Right cardiac atrium (tissue), 5 donors: ENCODE measurements around the gene GUK1. TPM values are rescaled to one million over a fixed set of nuclear protein-coding genes. Genes with fewer than 3 reads are reported as not detected.
A peak's percentile ranks its signal among the peaks of the same experiment; 100 is the strongest.

Source experiments
- ATAC-seq, 2 donors: fragments of 200-7000 bp; cut with Tn5 transposase; one replicate each; pipeline versions ENCODE4 v1.8.0 to v1.9.1; 2020; ENCODE audit warnings: moderate library complexity in 2 of 2, mild to moderate bottlenecking in 1 of 2
- DNase-seq, 3 donors: peaks; one replicate each; pipeline ENCODE4 v3.0.0-alpha.2; 2020
- H3K27ac ChIP-seq: one replicate; pipeline ENCODE4 v1.5.1; 2013; ENCODE audit warnings: mild to moderate bottlenecking, low read length, control low read depth, moderate library complexity
- H3K27me3 ChIP-seq: one replicate; pipeline ENCODE4 v1.6.1; 2013; ENCODE audit not compliant: control insufficient read depth, insufficient read depth
- H3K4me1 ChIP-seq: one replicate; pipeline ENCODE4 v1.6.1; 2013; ENCODE audit warnings: low read length; ENCODE audit not compliant: control insufficient read depth, insufficient read depth
- H3K4me3 ChIP-seq: one replicate; pipeline ENCODE4 v1.5.1; 2013; ENCODE audit warnings: low read length, control low read depth
- H3K9me3 ChIP-seq: one replicate; pipeline ENCODE4 v1.6.1; 2013; ENCODE audit warnings: low read length; ENCODE audit not compliant: control insufficient read depth
- WGBS: extraction: QIAGEN DNeasy Blood & Tissue Kit; methylation state at CpG from one replicate; pipeline ENCODE4 v1.1.7; 2013; 5-methylcytosine and 5-hydroxymethylcytosine counted together
- intact Hi-C, 4 donors: fragments of 100-400 bp; cut with DNase I; formaldehyde crosslinking; loops; one replicate each; pipeline versions ENCODE4 v1.11.0 to v1.14.0; 2022 to 2023
- polyA plus RNA-seq: library from polyadenylated mRNA; stranded (reverse); fragments of 200-250 nt; gene quantifications from one replicate; pipeline ENCODE4 v1.2.3, GENCODE V29; 2013
- total RNA-seq, 4 donors: library from RNA; stranded (reverse); fragmentation: NEBNext Ultra II Directional; extraction: Animal tissue kit (Norgen Biotek cat#: 25700); gene quantifications; one replicate each; pipeline ENCODE4 v1.2.1, GENCODE V29; 2021
- donor health status: healthy with polysubstance abuse.
- donor health status: DM: no; HTN: yes; CAD: no.
- donor health status: DM: no; HTN: no; CAD: no.
- donor health status: DM: no; HTN: yes; CAD: no; lungs with severe emphysema.
- donor health status: DM: yes; HTN: yes; CAD: no.

Gene GUK1
- total and polyA plus RNA-seq, 5 donors: 151 to 315 (median 182) TPM

GRCh38 chr1:228096416-228097332 is 43.4 kb upstream of the GUK1 start:
- ATAC-seq (peak in 1 of 2 donors; percentile 3), DNase-seq (peak in 2 of 3 donors; percentile 16 to 19)
- Histone ChIP-seq H3K4me3 (no peak overlapping the region), H3K4me1 (peaks cover 6% of the 10 kb centered on the region), H3K27me3 (no peaks in the 10 kb centered on the region), H3K27ac (no peak overlapping the region), H3K9me3 (no peaks in the 10 kb centered on the region)
- intact Hi-C loops: no loop called here
- 95% methylated on average over 13 of the region's 13 CpGs for WGBS

GRCh38 chr1:228097333-228098081 is 42.6 kb upstream of the GUK1 start:
- no peak for ATAC-seq

GRCh38 chr1:228098323-228098931 is 41.7 kb upstream of the GUK1 start:
- Histone ChIP-seq H3K9me3 (no peaks in the 10 kb centered on the region), H3K27ac (no peak overlapping the region), H3K27me3 (no peaks in the 10 kb centered on the region), H3K4me3 (no peak overlapping the region), H3K4me1 (peaks cover 3% of the 10 kb centered on the region)
- 85% methylated on average over 28 of the region's 28 CpGs for WGBS
- DNase-seq (no peak), ATAC-seq (no peak)
- intact Hi-C loops: no loop called here

More at GRCh38 chr1:228097333-228098081, 42.6 kb upstream of the GUK1 start:
- peak in 1 of 3 donors; percentile 10 for DNase-seq
- WGBS: 87% methylated on average over 34 of the region's 34 CpGs
- H3K27ac ChIP-seq: no peak overlapping the region
- no peaks in the 10 kb centered on the region for H3K27me3 ChIP-seq
- intact Hi-C loops: no loop called here
- H3K4me3 ChIP-seq: no peak overlapping the region
- peaks cover 3% of the 10 kb centered on the region for H3K4me1 ChIP-seq
- no peaks in the 10 kb centered on the region for H3K9me3 ChIP-seq

GRCh38 chr1:228099331-228099732 is 40.7 kb upstream of the GUK1 start:
- H3K4me1 ChIP-seq: peaks cover 5% of the 10 kb centered on the region
- 68% methylated on average over 4 of the region's 4 CpGs for WGBS

GRCh38 chr1:228100822-228101613 is 39.1 kb upstream of the GUK1 start:
- intact Hi-C loops: no loop called here
- no peak overlapping the region for H3K4me3 ChIP-seq
- no peak overlapping the region for H3K27ac ChIP-seq
- DNase-seq: peak in 1 of 3 donors; percentile 19
- H3K27me3 ChIP-seq: no peaks in the 10 kb centered on the region
- ATAC-seq: no peak
- no peaks in the 10 kb centered on the region for H3K9me3 ChIP-seq
- 72% methylated on average over 12 of the region's 12 CpGs for WGBS
- peaks cover 3% of the 10 kb centered on the region for H3K4me1 ChIP-seq

More at GRCh38 chr1:228099331-228099732, 40.7 kb upstream of the GUK1 start:
- no peak for ATAC-seq
- Histone ChIP-seq H3K4me3 (no peak overlapping the region), H3K27ac (no peak overlapping the region), H3K9me3 (no peaks in the 10 kb centered on the region), H3K27me3 (no peaks in the 10 kb centered on the region)
- intact Hi-C loops: no loop called here
- DNase-seq: no peak

- ATAC-seq: no peak
- WGBS: 53% methylated on average over 15 of the region's 15 CpGs
- intact Hi-C loops: no loop called here
These were observed 38.5 kb upstream of the GUK1 start for GRCh38 chr1:228101614-228101993.

GRCh38 chr1:228101994-228102790 is 37.9 kb upstream of the GUK1 start:
- peak; percentile 1 to 4 for ATAC-seq
- no peak overlapping the region for H3K27ac ChIP-seq
- H3K4me1 ChIP-seq: peaks cover 2% of the 10 kb centered on the region
- H3K27me3 ChIP-seq: no peaks in the 10 kb centered on the region
- no peaks in the 10 kb centered on the region for H3K9me3 ChIP-seq
- WGBS: 8% methylated on average over 73 of the region's 73 CpGs
- H3K4me3 ChIP-seq: peak overlapping the region; percentile 78
- intact Hi-C loops: no loop called here
- DNase-seq: peak in 2 of 3 donors; percentile 52 to 76

More at GRCh38 chr1:228101614-228101993, 38.5 kb upstream of the GUK1 start:
- no peak overlapping the region for H3K4me3 ChIP-seq
- H3K27ac ChIP-seq: no peak overlapping the region
- no peaks in the 10 kb centered on the region for H3K27me3 ChIP-seq
- no peaks in the 10 kb centered on the region for H3K9me3 ChIP-seq
- no peak for DNase-seq
- H3K4me1 ChIP-seq: peaks cover 2% of the 10 kb centered on the region

- under 1% methylated on average over 104 of the region's 104 CpGs for WGBS
- no peaks in the 10 kb centered on the region for H3K27me3 ChIP-seq
- peak within 1 kb of the TSS; percentile 78 for H3K4me3 ChIP-seq
- H3K27ac ChIP-seq: peak within 1 kb of the TSS; percentile 62
- intact Hi-C loops: no loop called here
- DNase-seq (peak; percentile 96 to 98 (median 98)), ATAC-seq (peak; percentile 88 to 91)
- peaks cover 2% of the 10 kb centered on the region for H3K4me1 ChIP-seq
- H3K9me3 ChIP-seq: no peaks in the 10 kb centered on the region
These were observed 37.1 kb upstream of the GUK1 start, which contains the start of gene C1orf35 for GRCh38 chr1:228102791-228103620. Gene C1orf35, minus strand, starts transcription at chr1:228103325. Its CDS starts 98 bp downstream, at chr1:228103227.

GRCh38 chr1:228104526-228105269 is 35.4 kb upstream of the GUK1 start:
- no peak overlapping the region for H3K27ac ChIP-seq
- ATAC-seq: no peak
- intact Hi-C loops: no loop called here
- H3K4me1 ChIP-seq: peaks cover 5% of the 10 kb centered on the region
- no peaks in the 10 kb centered on the region for H3K9me3 ChIP-seq
- no peak overlapping the region for H3K4me3 ChIP-seq
- H3K27me3 ChIP-seq: no peaks in the 10 kb centered on the region
- WGBS: 58% methylated on average over 7 of the region's 7 CpGs
- peak in 1 of 3 donors; percentile 64 for DNase-seq
